GM19239 (cell line): ENCODE data around the gene ASB6.

Experiments
- DNase-seq: peaks from one replicate; pipeline ENCODE4 v3.0.0; 2011; ENCODE audit warnings: low spot score; ENCODE audit not compliant: insufficient read length
- FAIRE-seq: peaks from 2 replicates; lab custom pipeline; 2011; peaks lifted over from hg19 to GRCh38; lab: Jason Lieb, UNC

Gene ASB6

GRCh38 chr9:129628709-129629108 lies 13.2 kb downstream of the ASB6 start:
- DNase-seq (no peak), FAIRE-seq (no peak)

GRCh38 chr9:129627556-129628440 lies 14.2 kb downstream of the ASB6 start:
- FAIRE-seq: no peak
- no peak for DNase-seq

- FAIRE-seq: peak; percentile 60
- DNase-seq: no peak
These were observed 15.2 kb downstream of the ASB6 start for GRCh38 chr9:129626625-129627284.

- DNase-seq (peak; percentile 89), FAIRE-seq (peak; percentile 54)
These were observed 15.8 kb downstream of the ASB6 start, which contains the start of gene NTMT1 for GRCh38 chr9:129626079-129626624. NTMT1 (plus strand) TSS chr9:129626163; CDS start chr9:129632704, 6,541 bp downstream.

- FAIRE-seq (no peak), DNase-seq (no peak)
These were observed 17.0 kb downstream of the ASB6 start for GRCh38 chr9:129624947-129625346.

- no peak for FAIRE-seq
- DNase-seq: peak; percentile 75
These were observed 17.7 kb downstream of the ASB6 start for GRCh38 chr9:129624168-129624759.

- DNase-seq (no peak), FAIRE-seq (no peak)
These were observed 18.6 kb downstream of the ASB6 start for GRCh38 chr9:129623331-129623730.

- FAIRE-seq (no peak), DNase-seq (no peak)
These were observed 21.2 kb downstream of the ASB6 start, which contains the start of gene C9orf50 for GRCh38 chr9:129620669-129621295. C9orf50 (minus strand) TSS chr9:129621101; CDS start chr9:129620574, 527 bp downstream.

GRCh38 chr9:129619787-129620668 lies 21.9 kb downstream of the ASB6 start:
- DNase-seq (no peak), FAIRE-seq (no peak)

GRCh38 chr9:129617167-129617566 lies 24.8 kb downstream of the ASB6 start:
- no peak for DNase-seq
- no peak for FAIRE-seq

GRCh38 chr9:129615407-129616285 lies 26.3 kb downstream of the ASB6 start:
- no peak for DNase-seq
- no peak for FAIRE-seq

GRCh38 chr9:129614932-129615331 lies 27.0 kb downstream of the ASB6 start:
- DNase-seq (no peak), FAIRE-seq (no peak)

GRCh38 chr9:129613520-129614175 lies 28.3 kb downstream of the ASB6 start:
- no peak for FAIRE-seq
- DNase-seq: no peak

GRCh38 chr9:129612815-129613519 lies 29.0 kb downstream of the ASB6 start:
- no peak for DNase-seq
- FAIRE-seq: no peak

- DNase-seq (no peak), FAIRE-seq (no peak)
These were observed 29.8 kb downstream of the ASB6 start for GRCh38 chr9:129612123-129612522.

GRCh38 chr9:129611307-129611800 lies 30.6 kb downstream of the ASB6 start:
- FAIRE-seq (no peak), DNase-seq (no peak)
